Activated naive CD4-positive, alpha-beta T cell (primary cell): ENCODE measurements around the gene TNFRSF17.
"Not testable (repeated sequence)": the region's sequence is repeated elsewhere in the genome, so short reads cannot be mapped to it uniquely, and the experiment has no call there.

ENCODE experiments used
- DNase-seq, 4 experiments: peaks; one replicate each; lab custom pipeline; 2025; lab: John Stamatoyannopoulos, UW

TNFRSF17 gene

DNA sequence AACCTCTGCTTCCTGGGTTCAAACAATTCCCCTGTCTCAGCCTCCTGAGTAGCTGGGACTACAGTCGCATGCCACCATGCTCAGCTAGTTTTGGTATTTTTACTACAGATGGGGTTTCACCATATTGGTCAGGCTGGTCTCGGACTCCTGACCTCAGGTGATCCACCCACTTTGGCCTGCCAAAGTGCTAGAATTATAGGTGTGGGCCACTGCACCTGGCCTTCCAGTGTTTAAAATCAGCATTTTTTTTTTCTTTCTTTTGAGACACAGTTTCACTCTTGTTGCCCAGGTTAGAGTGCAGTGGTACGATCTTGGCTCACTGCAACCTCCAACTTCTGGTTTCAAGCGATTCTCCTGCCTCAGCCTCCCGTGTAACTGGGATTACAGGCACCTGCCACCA is 5.3 kb downstream of the TNFRSF17 start:
- DNase-seq, result not testable (repeated sequence)

DNA sequence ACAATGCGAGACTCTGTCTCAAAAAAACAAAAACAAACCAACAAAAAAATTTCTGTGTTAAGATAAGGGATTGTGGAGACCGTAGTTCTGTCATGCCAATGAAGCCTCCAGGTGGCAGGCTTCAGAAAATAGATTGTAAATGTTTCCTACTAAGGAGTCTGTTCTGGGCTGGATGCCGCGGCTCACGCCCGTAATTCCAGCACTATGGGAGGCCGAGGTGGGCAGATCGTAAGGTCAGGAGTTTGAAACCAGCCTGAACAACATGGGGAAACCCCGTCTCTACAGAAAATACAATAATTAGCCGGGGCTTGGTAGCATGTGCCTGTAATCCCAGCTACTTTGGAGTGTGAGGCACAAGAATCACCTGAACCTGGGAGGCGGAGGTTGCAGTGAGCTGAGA is 7.1 kb downstream of the TNFRSF17 start:
- no peak for DNase-seq

DNA sequence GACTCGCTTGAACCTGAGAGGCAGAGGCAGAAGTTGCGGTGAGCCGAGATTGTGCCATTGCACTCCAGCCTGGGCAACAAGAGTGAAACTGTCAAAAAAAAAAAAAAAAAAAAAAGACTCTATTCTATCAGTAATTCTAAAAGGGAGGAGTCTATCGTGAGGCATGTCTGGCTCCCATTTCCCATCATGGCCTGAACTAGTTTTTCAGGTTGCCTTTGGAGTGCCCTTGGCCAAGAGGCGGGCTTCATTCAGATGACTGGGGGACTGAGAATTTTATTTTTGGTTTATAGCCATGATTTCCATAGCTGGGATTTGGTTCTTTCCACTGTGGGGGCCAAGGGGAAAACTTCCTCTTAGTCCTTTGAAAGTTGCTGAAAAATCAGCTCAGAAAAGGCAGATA is 8.1 kb downstream of the TNFRSF17 start:
- DNase-seq, result no peak

DNA sequence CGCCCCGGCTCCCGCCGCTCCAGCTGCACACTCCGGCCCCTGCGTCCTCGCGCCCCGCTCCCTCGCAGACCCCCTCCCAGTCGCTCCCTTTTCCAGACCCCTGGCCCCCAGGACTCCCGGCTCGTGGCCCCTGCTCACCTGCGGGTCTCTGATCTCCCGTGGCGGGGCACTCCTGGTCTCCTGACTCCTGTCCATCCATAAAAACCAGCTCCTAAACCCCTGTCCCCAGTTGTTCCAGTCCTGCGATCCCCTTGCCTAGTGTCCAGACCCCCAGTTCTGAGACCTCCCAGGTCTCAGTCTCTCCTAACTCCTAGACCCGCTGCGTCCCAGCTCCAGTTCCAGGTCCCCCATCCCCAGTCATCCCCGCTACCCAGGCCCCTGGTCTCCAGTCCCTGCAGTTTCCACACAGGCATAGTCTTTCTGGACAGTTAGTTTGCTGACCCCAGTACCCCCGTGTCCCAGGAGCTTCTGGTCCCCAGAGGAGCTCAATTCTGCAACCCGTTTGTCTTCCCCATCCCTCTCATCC is 11.9 kb downstream of the TNFRSF17 start:
- peak in 1 of 4 experiments; percentile 3 for DNase-seq

DNA sequence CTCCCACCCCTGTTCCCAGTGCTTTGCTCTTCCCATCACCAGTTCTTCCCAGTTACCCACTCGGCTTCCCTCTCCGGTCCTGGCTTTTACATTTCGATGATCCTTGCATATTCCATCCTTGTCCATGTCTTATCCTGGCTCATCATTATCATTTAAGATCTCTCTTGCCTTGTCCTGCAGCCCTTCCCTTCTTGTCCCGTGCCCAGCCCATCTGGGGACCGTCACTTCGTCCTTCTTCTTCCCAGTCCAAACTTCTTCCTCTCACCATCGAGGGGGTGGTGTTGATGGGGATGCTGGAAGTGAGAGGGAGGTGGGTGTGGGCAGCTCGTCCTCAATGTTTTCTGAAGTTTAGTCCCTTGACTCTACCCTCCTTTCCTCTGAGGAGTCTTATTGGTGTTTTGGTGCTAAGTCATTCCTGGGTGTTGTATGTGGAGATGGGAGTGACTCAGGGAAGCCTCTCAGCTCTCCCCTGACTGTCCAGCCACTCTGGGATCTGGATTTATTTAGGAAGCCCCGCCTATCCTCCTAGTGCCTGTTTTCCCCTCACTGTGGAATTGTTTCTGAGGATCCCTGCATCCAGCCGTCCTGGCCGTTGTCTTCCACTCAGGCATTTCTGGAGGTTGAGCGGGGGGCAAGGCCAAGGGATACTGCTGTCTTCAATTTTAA is 12.5 kb downstream of the TNFRSF17 start:
- no peak for DNase-seq

DNA sequence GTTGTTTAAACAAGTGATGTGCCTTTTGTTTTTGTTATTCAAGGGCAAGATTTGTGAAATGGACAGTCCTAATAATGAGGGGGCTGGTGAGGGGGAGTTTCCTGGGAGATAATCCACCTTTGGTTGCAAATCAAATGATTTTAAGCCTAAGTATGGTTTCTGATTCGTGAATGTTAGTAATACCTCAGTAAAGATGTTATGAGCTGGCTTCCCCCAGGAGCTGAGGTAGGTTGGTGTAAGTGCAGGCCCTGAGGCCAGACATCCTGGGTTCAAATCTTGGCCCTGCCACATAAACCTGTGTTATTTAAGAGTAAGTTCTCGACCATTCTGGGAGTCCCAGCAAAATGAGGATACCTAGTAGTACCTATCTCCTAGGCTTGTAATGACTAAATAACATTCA is 13.1 kb downstream of the TNFRSF17 start:
- DNase-seq, result no peak

DNA sequence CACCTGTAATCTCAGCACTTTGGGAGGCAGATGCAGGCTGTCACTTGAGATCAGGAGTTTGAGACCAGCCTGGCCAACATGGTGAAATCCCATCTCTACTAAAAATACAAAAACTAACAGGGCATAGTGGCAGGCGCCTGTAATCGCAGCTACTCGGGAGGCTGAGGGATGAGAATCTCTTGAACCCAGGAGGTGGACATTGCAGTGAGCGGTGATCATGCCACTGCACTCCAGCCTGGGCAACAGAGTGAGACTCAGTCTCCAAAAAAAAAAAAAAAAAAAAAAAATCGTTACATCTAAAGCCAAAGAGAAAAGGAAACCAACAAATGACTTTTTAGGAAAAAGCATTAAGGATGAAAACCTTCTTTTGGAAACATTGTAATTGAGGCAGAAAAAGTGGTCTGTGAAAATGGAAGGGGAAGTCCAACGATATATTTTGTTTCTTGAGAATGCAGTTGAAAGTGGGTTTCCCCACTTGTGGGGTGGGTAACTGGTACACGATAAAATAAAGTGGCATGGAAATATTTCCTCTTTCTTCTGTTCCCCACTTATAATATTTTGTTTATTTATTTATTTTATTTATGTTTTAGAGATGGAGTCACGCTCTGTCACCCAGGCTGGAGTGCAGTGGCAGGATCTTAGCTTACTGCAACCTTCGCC is 14.1 kb downstream of the TNFRSF17 start:
- no peak for DNase-seq

DNA sequence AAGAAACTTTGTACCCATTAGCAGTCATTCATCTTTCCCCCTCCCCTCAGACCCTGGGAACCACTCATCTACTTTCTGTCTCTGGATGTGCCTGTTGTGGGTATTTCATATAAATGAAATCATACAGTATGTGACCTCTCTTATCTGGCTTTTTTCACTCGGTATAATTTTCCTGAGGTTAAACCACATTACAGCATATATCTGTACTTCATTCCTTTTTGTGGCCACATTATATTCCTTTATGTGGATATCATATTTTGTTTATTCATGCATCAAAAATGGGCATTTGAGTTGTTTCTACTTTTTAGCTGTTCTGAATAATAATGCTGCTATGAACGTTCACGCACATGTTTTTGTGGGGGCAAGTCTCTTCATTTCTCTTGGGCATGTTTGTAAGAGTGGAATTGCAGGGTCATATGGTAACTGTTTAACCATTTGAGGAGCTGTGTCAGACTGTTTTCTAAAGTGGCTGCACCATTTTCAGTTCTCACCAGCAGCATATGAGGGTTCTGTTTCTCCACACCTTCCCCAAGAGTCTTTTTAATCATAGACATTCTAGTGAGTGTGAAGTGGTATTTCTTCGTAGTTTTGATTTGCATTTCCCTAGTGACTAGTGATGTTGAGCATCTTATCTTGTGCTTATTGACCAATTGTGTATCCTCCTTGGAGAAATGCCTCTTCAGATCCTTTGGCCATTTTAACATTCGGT is 15.3 kb downstream of the TNFRSF17 start:
- no peak for DNase-seq

DNA sequence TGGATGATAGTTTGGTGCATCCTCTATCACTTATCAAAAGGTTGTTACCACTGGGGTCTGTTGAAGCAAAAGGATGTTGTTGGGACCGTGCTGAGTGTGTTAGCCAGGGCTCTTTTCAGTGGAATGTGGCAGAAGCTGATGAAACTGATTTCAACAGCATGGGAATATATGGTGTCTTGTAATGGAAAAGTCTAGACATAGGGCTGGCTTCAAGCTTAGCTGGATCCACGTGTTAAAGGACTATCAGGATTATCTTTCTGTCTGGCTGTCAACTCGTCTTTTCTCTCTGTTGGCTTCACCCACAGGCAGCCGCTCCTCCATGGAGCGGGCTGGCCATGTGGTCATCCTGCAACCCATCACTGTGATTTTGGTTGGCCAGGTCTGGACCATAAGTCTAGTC is 20.2 kb downstream of the TNFRSF17 start:
- DNase-seq, result no peak

DNA sequence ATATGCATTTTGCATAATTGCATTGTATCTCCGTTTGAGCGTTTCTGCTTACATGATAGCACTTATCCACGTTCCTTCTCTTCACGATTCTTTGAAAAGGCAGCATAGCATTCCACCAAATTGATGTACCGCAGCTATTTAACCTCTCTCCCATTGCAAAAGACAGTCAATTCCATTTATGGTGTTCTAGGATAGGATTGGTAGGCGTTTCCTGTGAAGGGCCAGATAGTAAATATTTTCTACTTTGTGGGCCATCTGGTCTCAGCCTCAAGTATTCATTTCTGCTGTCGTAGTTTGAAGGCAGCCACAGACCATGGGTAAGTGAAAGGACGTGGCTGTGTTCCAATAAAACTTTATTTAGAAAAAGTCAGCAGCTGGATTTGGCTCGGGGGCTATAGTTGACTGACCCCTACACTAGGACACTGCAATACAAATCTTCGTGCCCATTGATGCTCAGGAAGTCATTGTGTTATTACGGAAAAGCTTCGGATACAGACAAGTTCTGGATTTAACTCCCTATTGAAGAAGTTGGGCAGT is 21.6 kb downstream of the TNFRSF17 start:
- DNase-seq, result no peak

DNA sequence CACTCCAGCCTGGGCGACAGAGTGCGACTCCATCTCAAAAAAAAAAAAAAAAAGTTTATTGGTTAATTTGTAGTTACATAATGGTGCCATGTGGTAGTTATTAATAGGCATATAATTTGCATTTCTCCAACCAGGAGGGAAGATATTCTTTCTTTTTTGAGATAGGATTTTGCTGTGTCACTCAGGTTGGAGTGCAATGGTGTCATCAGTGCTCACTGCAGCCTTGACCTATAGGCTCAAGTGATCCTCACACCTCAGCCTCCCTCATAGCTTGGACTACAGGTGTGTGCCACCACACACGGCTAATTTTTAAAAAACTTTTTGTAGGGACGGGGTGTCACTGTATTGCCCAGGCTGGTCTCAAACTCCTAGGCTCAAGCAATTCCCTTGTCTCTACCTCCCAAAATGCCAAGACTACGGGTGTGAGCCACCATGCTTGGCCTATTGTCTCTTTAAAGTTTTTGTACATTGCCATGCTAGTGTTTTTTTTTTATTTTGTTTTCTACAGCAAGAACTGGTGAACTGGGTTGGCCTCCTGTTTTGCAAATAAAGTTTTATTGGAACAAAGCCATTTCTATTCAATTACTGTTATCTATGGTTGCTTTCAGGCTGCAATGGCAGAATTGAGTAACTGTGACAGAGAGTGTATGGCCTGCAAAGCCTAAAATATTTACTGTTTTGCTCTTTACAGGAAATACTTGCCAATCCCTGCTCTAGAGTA is 23.4 kb downstream of the TNFRSF17 start:
- DNase-seq, result no peak

DNA sequence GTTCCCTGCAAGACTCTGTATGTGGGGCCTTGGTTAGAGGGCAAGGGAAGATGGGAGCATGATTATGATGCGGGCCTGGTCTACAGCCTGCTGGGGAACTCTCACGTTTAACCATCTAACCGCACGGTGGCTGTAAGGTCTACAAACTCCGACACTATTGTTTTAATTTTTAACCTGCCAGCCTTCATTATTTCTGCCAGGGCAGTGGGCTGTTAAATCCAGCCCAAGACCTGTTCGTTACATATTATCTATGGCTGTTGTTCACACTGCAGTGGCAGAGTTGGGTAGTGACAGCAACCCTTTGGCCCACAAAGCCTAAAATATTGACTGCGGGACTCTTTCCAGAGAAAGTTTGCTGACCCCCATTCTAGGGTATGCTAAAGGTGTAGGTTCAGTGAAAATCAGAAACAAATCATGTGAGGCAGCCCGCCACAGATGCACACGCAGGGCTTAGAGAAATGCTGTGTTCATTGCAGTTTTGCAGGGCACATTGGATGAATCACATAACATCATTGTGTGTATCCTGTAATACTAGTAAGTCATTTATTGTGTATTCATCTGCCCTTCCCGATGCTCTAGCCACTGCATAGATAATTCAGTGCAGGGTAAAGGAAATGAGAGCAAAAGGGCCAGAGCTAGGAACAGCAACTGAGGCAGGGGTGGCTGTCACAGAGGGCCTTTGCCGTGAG is 25.8 kb downstream of the TNFRSF17 start:
- DNase-seq, result no peak

DNA sequence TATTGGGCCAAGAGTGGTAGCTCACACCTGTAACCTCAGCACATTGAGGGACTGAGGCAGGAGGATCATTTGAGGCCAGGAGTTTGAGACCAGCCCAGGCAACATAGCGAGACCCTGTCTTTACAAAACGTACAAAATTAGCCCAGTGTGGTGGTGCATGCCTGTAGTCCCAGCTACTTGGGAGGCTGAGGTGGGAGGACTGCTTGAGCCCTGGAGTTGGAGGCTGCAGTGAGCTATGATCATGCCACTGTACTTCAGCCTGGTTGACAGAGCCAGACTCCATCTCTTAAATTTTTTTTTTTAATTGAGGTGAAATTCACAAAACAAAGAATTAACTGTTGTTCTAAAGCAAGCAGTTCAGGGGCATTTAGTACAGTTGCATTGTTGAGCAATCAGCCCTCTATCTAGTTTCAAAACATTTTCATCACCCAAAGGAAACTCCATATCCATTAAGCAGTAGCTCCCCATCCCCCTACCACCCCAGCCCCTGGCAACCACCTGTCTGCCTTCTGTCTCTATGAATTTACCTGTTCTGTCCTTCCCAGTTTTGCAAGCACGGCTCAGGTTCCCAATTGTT is 27.1 kb downstream of the TNFRSF17 start:
- DNase-seq, result no peak

DNA sequence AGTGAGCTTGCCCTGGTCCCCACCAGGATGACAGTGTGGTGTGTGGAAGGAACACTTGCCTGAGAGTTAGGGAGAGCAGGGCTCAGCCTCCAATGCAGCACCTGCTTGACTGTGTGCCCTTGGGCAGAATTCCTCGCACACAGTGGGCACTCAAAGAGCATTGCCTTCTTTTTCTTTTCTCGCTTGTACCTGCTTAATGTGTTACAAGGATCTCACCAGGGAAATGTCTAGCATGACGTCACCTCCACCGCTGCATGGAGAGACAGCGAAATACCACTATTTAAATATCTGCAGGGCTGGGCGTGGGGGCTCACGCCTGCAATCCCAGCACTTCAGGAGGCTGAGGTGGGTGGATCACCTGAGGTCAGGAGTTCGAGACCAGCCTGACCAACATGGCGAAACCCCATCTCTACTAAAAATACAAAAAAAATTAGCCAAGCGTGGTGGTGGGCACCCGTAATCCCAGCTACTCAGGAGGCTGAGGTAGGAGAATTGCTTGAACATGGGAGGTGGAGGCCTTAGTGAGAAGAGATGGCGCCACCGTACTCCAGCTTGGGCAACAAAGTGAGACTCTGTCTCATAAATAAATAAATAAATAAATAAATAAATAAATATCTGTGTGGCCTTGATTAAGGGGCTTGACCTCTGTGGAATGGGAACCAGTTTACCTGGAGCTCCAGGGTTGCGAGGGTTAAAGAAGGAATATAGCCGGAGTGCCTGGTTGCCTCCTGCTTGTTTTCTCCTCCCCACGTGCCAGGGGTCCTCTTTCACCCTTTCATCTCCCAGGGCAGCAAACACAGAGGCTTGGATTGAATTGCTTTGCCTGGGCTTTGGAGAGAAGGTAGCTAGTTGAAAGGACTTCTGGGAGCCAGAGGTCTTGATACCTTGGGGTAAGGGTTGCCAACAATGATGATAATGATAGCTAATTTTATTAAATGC is 27.8 kb downstream of the TNFRSF17 start:
- DNase-seq, result no peak

DNA sequence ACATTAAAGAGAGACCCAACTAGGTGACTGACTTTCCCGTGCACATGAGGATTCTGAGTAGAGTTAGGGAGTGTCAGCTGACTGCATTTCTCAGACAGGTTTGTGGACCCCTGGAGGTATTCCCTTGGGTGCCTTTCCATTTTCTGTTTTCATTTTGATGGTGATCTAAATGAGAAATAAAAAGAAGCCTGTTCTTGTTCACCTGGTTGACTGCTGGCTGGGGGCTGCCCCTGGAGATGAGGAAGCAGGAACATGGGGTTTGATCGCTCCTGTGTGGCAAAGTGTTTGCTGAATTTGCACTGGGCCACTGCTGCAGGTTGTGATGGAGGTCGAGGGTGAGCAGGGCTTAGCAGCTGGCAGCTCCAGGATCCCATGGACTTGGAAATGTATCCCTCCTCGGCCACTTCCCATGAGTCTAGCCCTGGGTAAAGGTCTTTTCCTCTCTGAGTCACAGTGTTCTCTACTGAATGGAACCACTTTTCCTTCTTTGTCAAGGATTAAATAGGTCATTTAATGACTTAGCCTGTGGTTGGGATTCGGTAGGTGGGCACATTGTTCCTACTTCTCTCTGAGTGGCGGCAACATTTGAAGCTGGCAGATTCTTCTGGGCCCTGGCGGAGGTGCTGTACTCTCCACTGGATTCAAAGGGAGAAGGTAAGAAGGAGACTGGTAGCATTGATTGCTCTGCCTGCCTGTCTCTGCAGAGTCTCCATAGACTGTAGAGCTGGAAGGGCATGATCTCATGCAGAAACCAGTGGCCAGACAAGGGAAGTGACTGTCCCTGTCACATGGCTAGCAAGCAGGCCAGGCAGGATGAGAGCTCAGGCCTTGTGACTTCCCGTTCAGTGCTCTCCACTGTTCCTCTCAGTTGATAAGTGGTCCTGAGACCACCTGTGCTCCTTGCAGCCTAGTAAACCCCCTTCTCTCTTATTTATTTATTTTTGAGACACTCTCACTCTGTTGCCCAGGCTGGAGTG is 29.4 kb downstream of the TNFRSF17 start:
- no peak for DNase-seq

DNA sequence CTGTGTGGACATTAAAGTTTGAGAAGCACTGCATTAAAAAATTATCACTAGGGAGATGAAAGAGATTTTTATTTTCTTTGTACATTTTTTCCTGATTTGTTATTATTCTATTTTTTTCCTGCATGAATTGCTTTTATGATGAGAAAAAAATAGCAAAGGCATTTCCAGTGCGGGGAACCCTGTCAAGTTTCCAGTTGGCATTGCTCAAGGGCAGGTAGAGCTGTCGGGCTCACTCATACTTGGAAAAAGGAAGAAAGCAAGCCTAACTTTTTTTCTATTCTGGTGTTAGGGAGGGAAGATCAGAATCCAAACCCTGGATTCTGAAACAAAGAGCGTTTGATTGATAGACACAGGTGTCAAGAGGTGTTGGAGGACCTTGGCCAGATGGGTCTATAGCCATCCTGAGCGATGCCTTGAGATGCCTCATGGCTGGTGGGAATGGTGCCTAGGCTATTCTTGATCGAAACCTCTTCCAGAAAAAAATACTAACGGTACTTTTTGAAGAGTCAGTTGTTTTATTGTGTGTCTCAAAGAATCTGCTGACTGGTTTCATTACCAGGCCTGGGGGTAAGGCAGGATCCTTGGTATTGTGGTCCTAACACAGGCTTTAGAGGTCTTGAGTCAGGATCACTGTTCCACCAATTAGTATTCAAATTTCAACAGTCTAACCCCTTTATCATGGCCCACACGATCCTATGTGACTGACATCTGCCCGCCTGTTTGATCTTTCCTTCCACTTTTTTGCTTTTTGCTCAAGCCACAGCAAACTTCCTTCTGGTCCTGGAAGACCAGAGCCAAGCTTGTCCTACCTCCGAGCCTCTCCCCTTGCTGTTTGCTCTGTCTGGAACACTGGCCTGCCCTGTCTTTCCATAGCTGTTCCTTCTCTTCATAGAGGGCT is 31.7 kb downstream of the TNFRSF17 start:
- no peak for DNase-seq

DNA sequence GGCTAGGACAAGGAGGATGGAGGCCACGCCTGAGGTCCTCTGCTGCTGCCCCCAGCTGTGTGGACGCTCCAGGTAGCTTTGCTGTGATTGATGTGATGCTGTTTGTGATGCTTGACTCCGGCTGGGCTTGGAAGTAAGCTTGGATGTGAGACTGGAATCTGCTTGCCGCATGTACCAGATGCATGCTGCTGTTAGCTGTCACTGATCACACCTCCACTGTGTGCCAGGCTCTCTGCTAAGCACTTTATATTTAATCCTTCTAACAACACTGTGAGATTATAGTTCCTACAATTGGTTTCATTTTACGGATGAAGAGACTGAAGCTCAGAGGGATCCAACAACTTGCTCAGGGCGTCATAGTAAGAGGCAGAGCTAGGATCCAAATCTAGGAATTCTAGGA is 35.0 kb downstream of the TNFRSF17 start:
- no peak for DNase-seq
